GM21786 (cell line): ENCODE data around the gene CALCOCO2.
"Not testable (repeated sequence)": the region's sequence is repeated elsewhere in the genome, so short reads cannot be mapped to it uniquely, and the experiment has no call there.

Experiments
- ATAC-seq: cut with Tn5 transposase; IDR thresholded peaks from one replicate; pipeline ENCODE4 v1.9.1; 2021; ENCODE audit not compliant: unreplicated experiment

The CALCOCO2 gene

GRCh38 chr17:48830840-48831548 is at the start of gene CALCOCO2:
Gene CALCOCO2, plus strand, starts transcription at chr17:48831035. Its CDS starts 10,673 bp downstream, at chr17:48841708.
- peak; percentile 82 for ATAC-seq

- ATAC-seq, result no peak
Measured at GRCh38 chr17:48787828-48788227, 43.0 kb upstream of the CALCOCO2 start.

DNA sequence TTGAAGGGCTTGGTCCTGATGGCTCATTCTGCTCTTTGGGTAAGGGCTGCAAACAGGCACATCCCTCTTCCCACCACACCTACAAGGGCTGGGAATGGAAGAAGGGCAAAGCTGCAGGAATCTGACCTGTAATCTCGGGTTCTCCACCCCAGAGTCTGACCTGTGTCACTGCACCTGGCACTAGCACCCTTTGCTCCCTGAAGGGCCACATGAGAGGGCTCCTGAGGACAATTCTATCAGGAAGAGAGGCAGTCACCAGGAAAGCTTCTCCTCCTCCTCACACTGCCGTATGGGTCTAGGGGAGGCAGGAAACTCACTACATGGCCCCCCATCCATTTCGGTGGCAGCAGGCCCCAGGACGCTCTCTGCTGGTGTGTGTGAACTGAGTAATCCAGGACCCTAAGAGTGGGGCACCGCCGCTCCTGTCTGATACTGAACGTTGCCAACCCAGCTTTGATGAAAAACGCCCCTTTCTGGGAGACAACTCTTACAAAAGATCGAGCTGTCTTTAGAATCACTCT is 40.2 kb upstream of the CALCOCO2 start:
- no peak for ATAC-seq

DNA sequence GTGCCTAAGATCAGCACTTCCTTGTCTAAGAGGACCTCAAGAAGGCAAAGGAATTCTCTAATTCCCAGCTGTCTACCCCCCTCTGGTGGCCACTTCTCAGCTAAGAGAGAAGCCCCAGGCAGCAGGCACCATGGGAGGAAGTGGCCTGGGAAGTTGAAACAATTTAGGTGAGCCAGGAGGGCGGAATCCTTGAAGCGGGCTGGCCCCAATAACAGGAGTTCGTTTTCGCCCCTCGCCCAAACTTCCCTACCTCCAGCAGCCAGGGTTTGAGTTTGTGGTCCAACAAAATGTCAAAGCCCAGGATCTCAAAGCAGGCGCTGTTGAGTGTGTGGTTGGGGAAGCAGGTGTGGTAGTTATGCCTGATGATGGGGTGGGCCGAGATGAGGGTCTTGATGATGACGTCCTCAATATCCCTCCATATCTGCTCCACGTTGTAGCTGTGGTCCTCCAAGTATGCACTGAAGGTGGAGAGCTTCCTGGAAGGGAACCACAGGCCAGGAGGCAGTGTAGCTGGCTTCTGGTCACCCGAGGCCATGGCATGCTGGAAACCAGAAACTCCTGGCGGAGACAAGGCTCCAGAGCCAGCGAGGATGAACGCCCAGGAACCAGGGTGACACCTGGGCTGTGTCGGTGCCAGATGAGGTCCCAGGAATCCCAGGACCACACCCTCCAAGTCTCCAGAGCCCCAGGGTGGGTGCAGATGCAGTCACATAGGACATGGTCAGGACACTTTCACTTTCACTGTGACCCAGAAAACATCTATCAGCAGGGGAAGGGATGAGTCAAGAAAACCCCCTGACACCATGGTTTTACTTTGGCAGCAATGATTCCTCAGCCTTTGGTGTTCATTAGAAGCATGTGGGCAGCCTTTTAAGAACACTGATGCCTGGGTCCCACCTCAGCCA is 39.5 kb upstream of the CALCOCO2 start:
- no peak for ATAC-seq

DNA sequence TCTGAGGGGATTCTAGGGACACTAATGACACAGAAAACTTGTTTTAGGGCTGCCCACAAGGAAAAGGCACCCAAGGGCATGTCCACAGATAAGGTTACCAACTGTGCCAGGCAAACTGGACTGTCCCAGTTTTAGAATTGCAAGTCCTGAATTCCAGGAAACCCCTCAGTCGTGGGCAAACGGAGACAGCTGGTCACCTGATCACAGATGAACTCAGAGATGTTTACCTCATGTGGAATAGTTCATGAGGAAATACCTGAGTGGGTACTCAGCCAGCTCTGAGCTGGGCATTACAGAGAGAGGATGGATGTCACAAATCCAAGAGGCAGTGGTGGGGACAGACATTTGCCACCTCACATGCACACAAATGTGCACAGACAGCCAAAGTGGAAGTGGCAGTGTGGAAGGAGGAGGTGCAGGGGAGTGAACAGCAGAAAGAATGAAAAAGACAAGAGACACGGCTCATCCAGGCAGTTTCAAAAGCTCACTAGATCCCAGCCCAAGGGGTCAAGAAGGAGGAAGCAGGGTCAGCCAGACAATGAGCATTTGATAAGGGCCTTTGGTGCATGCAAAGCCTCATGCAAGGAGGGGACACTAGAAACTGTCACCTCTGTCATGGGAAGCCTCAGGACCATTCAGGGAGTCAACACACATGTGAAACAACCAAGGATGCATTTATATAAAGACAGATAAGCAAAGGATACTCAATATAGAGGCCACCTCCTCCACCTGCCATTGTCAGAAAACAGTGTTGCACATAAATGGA is 38.6 kb upstream of the CALCOCO2 start:
- no peak for ATAC-seq

- no peak for ATAC-seq
Measured at GRCh38 chr17:48795444-48796162, 35.2 kb upstream of the CALCOCO2 start.

GRCh38 chr17:48796163-48796522 is 34.7 kb upstream of the CALCOCO2 start:
- ATAC-seq, result not testable (repeated sequence)

GRCh38 chr17:48799069-48799723 is 31.6 kb upstream of the CALCOCO2 start:
- no peak for ATAC-seq

GRCh38 chr17:48800626-48801217 is 30.1 kb upstream of the CALCOCO2 start:
- no peak for ATAC-seq

DNA sequence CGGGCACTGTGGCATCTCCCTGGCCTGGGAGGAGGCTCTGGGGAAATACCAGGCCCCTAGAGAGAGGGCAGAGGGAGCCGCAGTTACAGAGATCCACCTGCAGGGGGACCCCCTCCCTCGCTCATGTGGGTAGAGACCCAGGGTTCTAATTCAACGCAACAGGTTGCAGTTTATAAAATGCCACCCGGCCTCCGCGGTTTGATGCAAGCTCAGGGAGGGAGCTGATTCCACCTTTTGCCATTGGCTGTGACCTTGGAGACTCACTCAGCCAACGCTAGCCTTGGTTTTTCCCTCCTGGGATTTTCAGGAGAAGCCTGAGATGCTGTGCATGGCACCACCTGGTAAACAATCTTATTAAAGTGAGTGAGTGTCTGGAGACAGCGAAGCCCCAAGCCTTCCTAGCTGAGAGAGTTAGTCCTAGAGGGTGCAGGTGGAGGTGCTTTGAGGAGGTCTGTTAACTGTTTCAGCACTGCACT is 25.9 kb upstream of the CALCOCO2 start:
- ATAC-seq, result no peak

- ATAC-seq, result no peak
Measured at GRCh38 chr17:48809182-48809581, 21.7 kb upstream of the CALCOCO2 start.

GRCh38 chr17:48812001-48812400 is 18.8 kb upstream of the CALCOCO2 start:
- ATAC-seq, result no peak

DNA sequence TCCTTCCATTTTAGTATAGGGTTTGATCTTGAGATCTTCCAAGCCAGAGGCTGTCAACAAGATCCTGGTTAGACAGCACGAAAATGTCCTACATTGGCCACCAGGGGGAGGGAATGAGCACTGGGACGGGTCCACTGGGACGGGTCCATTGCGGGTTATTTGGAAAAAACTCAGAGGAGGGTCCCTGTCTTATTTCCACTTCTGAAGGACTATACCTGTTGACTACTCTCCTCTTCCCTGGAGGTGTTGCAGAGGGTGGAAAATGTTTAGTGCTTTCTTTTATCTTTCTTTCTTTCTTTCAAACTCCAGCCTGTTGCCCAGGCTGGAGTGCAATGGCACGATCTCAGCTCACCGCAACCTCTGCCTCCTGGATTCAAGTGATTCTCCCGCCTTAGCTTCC is 16.3 kb upstream of the CALCOCO2 start:
- ATAC-seq, result no peak

GRCh38 chr17:48815311-48815710 is 15.5 kb upstream of the CALCOCO2 start:
- ATAC-seq, result no peak

- no peak for ATAC-seq
Measured at GRCh38 chr17:48816438-48816773, 14.4 kb upstream of the CALCOCO2 start.

- peak; percentile 55 for ATAC-seq
Measured at GRCh38 chr17:48816774-48817590, 13.9 kb upstream of the CALCOCO2 start, which contains the start of gene TTLL6. Gene TTLL6, minus strand, starts transcription at chr17:48817229. Its CDS starts 157 bp downstream, at chr17:48817072.

GRCh38 chr17:48818361-48818841 is 12.4 kb upstream of the CALCOCO2 start:
- no peak for ATAC-seq

GRCh38 chr17:48819466-48819865 is 11.4 kb upstream of the CALCOCO2 start:
- no peak for ATAC-seq
